ENCODE results near the gene COL2A1. TPM values are rescaled to one million over a fixed set of nuclear protein-coding genes. Genes with fewer than 3 reads are reported as not detected.

COL2A1 gene
- total RNA-seq, 1 donor from 2014 or later: not detected

DNA sequence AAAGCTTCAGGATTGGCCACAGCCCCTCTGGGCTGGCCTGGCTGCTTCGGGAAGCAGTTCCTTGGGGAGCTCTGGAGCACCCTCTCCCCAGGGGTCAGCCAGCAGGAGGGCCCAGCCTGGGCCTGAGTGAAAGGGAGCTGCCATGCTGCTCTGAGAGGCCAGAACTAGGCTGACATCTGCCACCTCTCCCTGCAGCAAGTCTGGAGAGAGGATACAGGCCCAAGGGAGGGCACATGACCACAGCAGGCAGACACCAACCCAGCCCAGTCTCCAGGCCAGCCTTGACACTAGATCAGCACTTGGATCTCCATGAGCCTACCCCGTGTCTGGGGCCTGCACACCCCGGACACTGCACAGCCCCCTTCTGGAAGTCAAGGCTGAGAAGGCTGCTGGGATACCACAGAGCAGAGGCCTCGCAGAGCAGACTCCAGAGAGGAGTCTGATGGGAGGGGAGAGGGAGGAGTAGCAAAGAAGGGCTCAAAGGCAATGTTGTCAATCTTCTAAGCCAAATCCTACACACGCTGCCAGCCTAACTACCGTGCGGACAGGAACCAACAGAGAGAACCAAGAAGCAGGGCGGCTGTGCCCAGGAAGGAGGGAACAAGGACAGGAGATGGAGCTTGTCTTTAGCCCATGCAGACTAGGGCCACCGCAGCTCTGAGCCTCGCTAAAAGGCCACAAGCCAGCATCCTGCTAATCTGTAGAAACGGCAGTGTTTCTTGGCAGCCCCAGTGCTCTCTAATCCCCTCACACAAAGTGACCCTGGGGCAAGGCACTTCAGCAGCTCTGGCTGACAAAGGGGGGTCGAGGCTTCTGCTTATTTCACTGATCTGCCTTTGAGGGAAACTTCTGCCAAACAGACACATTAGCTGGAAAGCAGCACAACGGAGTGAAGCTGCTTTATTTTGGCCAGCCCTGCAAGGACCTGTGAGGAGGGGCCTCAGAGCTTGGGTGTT, 12.9 kb downstream of the COL2A1 start:
- intact Hi-C loops (cut with micrococcal nuclease): no loop called here

DNA sequence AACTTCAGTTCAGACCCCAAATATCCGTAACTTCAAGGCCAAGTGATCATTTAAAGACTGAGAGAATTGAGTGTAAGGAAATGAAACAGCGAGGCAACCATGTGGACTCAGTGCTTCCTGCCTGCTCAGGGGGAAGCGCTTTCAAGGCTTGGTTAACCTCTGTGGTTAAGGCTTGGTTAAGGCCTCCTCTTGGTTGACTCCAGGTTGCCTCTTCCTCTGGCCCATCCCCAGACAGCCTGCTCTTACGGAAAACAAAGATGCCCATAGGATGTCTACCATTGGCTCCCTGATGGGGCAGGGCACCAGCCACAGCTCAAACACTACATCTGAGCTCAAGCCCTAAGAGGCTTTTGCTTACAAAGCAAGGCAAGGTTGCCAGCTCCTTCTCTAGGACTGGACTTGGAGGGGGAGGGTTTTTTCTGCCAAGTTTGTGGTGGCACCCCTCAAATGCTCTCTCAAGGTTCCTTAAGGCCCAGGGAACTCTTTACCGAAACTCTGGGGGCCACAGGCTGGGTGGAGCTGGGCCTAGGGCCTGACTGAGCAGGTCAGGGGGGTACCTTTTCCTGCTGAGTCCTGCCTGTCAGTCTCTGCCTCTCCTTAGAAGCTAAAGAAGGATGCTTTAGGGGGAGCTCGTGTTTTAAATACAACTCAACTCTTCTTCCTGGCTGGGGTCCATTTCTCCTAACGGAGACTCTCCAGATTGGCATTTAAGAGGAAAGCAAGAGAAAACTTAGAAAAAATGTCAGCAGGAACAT, 13.7 kb downstream of the COL2A1 start:
- intact Hi-C loops (cut with micrococcal nuclease): loop anchor here (1.0 kb wide), 2 partner anchors 27 to 167 kb away; partner anchors contain the start of genes ASB8 and TMEM106C

DNA sequence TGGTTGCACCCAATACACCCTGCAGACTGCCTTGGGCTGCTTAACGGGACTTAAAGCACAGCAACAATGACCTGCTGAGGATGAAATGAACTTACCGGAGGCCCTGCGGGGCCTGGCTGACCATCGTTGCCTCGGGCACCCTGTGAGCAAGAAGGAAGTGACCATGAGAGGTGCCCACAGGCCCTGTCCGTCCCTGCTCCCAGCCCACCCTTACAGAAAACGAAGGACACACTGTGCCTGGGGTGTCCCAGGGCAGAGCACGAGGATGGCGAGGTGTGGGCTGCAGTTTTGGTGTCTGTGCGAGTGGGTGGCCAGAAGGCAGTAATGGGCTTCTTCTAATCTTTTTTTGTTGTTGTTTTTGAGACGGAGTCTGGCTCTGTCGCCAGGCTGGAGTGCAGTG, 14.6 kb downstream of the COL2A1 start:
- intact Hi-C loops (cut with micrococcal nuclease): loop anchor here (1.0 kb wide), 2 partner anchors 26 to 168 kb away; partner anchors contain the start of genes ASB8 and TMEM106C

DNA sequence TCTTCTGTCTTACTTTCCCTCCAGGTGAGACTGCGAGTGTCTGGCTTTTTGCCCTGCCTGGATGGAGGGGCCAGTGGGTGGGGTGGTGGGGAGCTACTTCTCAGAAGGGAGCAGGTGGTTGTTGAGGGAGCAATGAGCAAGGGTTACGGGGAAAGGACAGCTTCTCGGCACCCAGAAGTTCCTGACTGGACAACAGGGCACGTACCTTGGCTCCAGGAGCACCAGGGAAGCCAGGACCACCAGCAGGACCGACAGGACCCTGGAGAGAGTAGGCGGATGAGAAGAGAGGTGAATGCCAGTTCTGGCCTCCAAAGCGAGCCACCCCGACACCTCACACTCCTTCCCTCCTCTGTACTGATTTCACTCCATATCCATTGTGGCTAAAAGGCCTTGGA, 15.3 kb downstream of the COL2A1 start:
- intact Hi-C loops (cut with micrococcal nuclease): no loop called here

DNA sequence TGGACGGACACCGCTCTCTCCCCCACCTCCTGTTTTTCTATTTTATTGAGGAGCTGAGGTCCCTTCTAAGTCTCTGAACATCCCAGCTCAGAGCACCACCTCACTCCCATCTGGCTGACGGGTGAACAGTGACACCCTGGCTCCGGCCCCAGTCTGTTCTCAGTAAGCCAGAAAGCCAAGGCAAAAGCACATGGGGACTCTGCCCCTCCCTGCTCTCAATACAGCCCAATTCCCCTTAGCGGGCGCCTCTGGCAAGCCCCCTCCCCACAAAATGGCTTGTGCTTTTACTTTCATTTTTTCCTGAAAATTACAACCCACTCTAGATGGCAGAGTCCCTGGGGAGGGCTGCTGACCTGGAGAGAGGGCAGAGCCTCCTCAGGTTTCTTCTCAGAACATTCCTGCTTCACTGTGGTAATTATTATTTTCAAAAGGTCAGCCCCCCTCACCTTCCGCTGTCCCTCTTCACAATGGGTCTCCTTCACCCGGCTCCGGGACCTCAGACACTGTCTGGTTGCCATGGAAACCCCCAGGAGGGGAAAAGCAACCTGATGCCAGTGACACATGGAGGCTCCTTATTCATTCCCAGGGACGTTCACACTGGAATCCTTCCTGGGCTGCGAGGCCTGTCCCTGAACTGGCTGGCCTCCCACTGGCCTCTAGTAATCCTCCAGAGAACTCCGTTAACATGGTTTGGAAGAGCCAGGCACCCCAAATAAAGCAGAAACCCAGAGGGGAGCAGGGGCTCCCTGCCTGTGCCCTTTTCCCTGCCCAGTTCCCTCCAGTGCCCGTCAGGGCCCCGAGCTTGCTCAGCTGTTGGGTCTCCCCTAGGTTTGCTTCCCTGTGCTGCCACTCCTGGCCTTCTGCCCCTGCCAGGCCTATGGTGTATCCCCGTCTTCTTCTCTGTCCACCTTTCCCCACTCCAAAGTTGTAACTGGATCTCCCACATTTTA, 15.9 kb downstream of the COL2A1 start:
- intact Hi-C loops (cut with micrococcal nuclease): no loop called here

DNA sequence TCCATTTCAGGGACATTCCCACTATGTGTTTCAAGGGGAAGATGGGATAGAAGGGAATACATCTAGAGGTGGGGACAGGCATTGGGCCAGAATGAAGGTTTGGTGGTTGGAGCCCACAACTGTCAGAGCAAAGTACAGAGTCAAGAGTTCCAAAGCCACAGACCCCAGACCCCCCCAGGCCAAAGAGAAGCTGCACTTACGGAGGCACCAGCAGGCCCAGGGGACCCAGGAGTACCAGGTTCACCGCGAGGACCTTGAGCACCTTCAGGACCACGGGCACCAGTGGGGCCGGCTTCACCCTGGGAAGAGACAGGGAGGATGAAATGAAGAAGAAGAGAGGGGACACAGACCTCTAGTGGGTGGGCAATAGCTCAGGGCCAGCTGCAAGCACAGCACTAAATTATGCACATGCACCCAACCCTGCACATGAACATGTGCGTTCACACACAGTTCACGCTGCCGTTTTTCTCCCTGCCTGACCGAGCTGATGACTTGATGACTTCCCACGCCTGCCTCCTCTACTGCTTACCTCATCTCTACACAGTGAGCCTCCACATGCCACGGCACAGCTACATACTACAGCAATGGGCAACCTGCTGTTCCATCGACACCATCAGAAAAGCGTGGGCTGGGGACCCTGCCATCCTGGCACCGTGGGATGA, 16.7 kb downstream of the COL2A1 start:
- intact Hi-C loops (cut with micrococcal nuclease): no loop called here

DNA sequence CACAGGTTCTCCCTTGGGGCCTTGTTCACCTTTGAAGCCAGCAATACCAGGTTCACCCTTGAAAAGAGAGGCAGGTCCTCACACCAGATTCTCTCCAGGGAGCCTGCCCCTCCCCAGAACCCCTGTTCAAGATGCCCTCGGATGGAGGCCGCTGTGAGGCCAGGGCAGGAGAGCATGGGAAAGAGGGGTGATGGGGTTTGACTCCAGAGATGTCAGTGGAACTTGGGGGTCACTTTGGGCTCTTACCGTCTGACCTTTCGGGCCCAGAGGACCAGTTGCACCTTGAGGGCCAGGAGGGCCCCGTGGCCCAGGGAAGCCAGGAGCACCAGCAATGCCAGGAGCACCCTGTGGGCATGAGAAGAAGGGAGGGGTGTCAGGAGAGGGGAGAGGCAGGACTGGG, 17.4 kb downstream of the COL2A1 start:
- intact Hi-C loops (cut with micrococcal nuclease): no loop called here

DNA sequence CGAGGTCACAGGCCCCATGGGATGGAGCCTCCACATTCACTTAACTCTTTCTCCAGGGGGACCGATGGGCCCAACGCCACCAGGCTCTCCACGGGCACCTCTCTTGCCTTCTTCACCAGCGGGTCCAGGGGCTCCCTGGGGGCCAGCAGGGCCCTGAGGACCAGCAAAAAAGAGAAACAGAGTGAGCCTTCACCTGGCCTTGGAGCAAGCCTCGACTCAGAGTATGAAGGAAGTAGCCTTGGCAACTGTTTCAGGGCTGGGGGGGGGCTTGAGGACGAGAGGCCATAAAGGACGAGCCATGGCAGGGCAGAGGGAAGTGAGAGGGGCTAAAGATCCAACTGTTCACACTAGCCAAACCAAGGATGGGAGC, 18.0 kb downstream of the COL2A1 start:
- intact Hi-C loops (cut with micrococcal nuclease): no loop called here

DNA sequence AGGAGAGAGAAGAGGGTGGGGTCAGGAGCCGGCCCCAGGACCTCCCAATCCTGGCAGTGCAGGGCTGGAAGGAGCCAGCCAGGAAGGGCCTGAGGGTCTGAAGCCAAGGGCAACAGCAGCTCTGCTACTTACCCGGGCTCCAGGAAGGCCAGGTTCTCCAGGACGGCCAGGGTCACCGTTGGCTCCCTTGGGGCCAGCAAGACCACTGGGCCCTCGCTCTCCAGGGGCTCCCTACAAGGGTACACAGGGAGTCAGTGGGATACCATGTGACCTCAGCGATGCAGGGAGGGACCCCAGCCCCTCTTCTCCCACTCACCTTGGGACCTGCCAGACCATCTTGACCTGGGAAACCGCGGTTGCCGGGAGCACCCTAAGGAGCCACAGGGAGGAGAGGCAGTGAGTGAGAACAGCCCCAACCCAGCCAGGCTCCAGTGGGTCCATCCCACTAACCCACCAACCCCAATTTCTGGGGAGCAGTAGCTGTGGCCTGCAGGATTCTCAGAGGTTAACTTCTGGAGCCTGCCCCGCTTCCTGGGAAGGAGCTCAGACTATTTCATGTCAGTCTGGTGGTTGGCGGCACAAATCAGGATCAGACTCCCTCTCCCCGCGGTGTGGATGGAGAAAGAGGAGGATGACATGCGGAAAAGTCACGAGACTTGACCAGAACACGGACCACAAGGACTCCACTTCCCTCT, 18.5 kb downstream of the COL2A1 start:
- intact Hi-C loops (cut with micrococcal nuclease): no loop called here

DNA sequence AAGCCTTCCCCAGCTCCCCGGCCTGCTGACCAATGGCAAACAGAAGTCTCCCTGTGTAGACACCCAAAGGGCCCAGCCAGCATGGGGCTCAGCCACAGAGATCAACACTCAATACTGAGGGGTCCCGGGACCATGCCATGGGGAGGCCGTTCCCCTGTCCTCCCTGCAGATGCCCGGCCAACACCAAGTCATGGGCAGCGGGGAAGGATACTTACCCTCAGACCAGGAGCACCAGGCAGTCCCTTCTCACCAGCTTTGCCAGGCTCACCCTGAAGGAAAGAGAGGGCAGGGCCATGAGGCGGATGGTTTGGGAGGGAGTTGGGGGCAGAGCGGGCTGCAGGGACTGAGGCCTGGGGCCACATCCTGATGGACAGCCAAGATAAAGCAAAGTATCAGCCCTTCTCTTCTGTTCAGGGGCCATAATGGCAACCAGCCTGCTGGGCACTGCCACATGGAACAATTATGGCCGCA, 19.9 kb downstream of the COL2A1 start:
- intact Hi-C loops (cut with micrococcal nuclease): no loop called here

DNA sequence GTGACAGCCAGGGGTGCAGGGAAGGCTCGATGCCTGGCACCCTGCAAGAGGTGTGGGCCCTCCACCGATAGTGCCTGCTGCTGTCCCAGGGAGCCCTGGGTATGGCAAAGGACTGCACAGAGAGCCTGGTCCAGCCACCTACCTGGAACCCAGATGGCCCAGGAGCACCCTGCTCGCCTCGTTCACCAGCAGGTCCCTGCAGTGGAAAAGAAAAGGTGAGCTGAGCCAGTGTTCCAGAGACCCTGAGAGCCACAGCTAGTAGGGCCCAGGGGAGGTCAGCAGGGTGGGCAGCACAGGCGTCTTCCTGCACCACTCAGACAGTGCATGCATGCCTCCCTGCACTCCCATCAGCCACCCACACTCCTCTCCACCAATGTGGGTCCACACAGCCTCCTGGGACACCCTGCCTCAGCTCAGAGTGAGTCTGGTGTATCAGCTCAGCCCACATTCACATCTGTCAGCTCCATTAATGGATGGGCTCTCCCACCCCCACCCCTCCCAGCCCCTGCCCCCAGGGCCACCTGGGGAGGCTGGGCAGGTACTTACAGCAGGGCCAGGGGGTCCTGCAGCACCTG, 20.6 kb downstream of the COL2A1 start:
- intact Hi-C loops (cut with micrococcal nuclease): no loop called here

DNA sequence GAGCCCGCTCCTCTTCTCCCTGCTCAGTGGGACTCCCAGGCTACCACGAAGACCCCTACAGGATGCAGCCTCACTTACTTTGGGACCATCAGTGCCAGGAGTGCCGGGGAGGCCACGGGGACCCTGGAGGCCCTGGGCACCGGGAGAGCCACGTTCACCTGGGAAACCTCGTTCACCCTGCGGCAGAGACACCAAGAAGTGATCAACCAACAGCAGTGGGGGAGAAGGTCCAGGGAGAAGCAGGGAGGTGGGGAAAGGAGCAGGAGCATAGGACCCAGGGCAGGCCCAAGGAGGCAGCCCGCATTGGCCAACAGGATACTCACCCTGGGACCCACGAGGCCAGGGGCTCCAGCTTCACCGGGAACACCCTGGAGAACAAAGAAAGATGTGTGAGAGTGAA, 21.5 kb downstream of the COL2A1 start:
- intact Hi-C loops (cut with micrococcal nuclease): no loop called here

DNA sequence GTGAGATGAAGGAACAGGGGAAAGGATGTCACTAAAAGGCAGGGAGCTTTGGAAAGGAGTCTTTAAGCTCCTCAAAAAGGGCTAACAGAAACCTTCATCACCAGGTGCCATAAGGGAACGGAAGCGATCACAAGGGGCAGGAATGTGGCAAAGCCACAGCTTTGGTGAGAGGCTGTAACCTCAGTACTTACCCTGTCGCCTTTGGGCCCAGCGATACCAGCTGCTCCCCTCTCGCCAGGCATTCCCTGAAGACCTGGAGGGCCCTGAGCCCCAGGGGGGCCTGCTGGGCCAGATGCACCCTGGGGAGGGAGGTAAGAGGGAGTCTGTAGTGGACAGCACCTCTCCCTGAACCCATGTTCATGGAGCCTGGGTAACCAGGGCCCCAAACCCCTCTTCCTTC, 22.0 kb downstream of the COL2A1 start:
- intact Hi-C loops (cut with micrococcal nuclease): no loop called here

DNA sequence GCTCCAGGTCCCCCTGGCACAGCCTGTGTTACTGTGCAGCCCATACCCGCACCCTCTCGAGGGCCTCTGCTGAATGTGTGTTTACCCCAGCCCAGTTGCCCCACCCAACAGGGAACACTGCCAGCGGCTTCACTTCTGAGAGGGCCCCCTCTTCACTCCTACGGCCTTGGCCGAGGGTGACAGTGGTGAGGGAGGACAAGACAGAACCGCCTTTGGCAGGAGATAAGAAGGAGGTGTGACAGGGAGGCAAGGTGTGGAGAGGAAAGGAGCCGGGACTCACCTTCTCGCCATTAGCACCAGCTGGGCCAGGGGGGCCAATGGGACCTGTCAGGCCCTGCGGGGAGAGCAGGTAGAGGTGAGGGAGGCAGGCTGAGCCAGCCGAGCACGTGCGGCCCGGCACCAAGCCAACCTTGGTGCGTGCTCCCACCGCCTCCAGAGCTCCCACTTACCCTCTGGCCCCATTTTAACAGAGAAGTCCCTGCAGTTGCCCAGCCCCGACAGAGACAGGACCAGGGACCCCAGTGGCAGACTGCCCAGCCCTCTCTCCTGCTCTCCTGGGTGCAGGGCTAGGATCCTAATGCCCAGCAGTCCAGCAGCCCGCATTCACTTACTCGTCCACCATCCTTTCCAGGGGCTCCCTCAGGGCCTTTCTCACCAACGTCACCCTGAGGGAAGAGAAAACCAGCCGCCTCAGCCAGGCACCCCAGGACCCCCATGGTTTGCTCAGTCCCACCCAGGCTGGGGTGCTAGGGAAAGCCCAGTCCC, 22.6 kb downstream of the COL2A1 start:
- intact Hi-C loops (cut with micrococcal nuclease): no loop called here

DNA sequence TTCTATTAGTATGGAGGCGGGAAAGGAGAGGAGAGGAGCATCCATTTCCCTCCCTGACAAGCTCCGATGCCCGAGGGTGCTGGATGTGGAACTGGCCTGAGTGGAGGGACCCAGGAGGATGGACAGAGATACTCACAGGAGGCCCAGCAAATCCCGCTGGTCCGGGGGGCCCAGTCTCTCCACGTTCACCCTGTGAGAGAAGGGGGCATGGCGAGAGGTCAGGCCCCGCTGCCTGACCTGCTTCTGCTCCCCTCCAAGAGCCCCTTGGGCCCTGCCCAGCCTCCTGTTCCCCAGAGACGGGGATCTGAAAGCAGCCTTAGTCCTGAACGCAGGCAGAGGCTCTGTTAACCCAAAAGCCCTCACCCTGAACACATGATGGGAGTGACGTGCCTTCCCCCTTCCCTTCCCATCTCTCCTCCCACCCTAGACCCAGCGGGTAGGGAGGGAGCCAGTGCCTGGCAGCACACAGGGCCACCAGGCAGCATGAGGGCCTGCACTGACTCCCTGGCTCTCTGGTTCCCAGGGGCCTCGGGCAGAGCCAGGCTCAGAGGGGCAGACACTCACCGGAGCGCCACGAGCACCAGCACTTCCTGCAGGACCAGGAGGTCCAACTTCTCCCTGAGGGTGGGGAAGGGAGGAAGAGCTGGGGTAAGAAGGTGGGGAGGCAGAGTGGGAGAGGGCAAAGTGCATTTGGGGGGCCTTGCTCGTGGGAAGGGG, 23.3 kb downstream of the COL2A1 start:
- intact Hi-C loops (cut with micrococcal nuclease): no loop called here

DNA sequence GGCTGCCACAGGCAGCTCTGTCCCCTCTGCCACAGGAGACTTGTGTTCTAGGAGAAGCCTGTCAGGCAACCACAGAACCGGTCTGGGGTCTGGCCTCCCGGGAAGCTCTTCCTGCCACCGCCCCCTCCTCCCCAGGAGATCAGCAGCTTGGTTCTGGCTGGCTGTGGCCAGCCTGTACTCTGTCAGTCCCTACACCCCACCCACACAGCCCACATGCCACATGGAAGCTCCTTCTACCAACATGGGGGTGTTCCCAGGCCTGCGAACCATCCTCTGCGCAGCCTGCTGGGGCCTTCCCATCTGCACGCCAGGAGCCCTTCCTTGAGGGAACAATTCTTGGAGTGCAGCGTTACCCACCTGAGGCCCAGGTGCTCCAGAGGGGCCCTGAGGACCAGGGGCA, 24.1 kb downstream of the COL2A1 start:
- intact Hi-C loops (cut with micrococcal nuclease): no loop called here

DNA sequence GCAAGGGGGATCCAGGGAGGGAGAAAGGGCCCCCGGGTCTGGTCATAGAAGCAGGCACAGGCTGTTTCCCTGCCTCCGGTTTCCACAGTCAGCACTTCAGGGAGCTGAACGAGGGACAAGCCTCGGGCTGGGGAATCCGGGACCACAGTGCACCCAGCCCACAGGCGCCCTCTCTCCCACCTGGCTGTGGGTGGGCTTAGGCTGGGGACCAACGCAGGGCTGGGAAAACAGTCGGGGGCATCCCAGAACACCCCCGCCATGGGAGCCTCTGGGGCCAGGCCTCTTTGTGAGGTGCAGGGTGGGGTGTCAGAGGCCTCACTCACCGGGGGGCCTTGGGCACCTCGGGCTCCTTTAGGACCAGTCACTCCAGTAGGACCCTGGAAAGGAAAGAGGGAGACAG, 24.6 kb downstream of the COL2A1 start:
- intact Hi-C loops (cut with micrococcal nuclease): no loop called here

DNA sequence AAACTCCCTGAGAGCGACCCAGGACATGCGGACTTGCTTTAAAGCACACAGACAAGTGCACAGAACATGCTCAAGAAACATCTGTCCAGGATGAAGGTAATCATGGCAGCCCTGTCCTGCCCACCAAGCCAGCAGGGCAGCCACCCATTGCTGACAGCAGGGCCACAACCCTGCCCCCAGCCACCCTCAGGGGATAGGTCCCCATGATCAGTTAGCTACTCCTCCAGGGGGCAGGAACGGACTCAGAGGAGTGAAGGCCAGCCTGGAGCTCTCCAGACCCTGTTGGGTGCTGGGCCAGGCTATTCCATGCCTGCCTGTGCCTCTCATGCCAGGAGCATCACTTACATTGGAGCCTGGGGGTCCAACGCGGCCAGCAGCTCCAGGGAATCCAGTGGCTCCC, 25.1 kb downstream of the COL2A1 start:
- intact Hi-C loops (cut with micrococcal nuclease): no loop called here

DNA sequence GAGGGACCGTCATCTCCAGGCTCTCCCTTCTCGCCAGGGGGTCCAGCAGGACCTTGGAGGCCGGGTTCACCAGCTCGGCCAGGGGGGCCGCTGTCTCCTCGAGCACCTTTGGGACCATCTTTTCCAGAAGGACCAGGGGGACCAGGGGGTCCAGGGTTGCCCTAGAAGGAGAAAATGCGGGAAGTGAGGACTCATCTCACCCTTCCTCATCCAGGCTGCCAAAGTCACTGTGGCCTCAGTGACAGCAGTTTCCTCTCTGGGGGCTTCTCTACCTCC, 25.7 kb downstream of the COL2A1 start:
- intact Hi-C loops (cut with micrococcal nuclease): no loop called here
